HG03159 (cell line): ENCODE measurements around the gene LOXL1.

Source experiments
- ATAC-seq: cut with Tn5 transposase; IDR thresholded peaks from one replicate; pipeline ENCODE4 v1.9.1; 2021; ENCODE audit warnings: mild to moderate bottlenecking, moderate library complexity; ENCODE audit not compliant: unreplicated experiment

Gene LOXL1

DNA sequence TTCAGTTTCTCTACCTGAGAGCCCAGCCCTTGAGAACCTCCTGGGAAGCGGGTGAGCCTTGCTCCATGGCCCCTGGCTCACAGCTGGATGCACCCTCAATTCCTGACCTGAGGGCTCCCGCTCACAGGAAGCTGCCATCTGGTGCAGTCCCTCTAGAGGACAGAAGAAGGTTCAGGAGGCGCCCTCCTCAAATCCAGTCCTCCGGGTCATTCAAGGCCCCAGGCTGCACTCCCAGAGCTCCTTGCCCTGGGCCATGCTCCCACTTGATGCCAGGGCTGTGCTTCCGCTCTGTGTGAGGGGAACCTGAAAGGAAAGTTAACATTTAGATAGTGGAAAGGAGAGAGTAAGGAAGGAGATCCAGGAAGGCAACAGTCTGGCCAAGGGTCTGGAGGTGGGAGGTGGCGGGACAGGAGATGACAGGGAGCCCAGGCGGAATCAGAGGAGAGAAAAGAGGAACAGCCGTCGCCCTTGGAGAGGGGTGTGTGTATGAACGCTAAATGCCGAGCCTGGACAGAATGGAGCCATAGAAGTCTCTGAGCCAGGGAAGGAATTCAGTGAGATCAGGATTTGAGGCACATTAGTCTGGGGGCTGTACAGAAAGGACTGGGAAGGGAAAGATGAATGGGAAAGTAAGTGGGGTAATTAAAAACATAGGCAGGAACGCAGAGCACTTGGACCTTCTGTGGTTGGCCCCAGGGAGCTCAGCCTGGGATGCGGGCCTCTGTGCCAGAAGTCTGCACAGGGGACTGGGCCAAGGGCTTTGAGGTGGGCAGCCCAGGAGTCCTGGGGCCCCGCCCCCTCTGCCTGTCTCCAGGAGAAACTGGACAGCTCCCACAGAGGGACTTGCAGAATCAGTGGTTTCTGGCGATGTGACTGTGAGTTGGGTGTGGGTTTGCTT, 26.8 kb upstream of the LOXL1 start:
- no peak for ATAC-seq

- ATAC-seq = no peak
Observed at GRCh38 chr15:73900095-73900712, 26.1 kb upstream of the LOXL1 start.

DNA sequence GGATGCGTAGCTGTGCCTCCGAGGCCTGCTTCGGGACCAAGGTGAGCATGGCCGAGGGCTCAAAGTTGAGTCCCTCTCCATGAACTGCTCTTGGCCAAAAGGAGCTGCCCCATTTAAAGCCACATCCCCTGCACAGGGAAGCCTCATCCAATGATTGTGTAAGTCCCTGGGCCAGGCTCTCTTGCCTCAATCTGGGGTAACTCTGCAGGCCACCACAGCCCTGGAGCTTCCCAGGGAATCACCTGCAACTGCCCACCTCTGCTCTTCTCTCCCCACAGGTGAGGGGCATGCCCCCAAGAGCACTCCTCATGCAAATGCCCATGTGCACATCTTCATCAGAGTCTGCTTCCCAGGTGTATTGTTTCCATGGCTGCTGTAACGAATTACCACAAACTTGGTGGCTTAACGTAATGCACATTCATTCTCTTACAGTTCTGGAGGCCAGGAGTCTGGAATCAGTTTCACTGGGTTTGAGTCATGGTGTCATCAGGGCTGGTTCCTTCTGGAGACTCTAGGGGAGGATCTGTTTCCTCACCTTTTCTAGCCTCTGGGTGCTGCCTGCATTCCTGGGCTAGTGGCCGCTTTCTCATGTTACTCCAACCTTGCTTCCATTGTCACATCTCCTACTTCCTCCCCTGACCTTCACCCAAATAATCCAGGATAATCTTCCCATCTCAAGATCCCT, 25.0 kb upstream of the LOXL1 start:
- no peak for ATAC-seq

DNA sequence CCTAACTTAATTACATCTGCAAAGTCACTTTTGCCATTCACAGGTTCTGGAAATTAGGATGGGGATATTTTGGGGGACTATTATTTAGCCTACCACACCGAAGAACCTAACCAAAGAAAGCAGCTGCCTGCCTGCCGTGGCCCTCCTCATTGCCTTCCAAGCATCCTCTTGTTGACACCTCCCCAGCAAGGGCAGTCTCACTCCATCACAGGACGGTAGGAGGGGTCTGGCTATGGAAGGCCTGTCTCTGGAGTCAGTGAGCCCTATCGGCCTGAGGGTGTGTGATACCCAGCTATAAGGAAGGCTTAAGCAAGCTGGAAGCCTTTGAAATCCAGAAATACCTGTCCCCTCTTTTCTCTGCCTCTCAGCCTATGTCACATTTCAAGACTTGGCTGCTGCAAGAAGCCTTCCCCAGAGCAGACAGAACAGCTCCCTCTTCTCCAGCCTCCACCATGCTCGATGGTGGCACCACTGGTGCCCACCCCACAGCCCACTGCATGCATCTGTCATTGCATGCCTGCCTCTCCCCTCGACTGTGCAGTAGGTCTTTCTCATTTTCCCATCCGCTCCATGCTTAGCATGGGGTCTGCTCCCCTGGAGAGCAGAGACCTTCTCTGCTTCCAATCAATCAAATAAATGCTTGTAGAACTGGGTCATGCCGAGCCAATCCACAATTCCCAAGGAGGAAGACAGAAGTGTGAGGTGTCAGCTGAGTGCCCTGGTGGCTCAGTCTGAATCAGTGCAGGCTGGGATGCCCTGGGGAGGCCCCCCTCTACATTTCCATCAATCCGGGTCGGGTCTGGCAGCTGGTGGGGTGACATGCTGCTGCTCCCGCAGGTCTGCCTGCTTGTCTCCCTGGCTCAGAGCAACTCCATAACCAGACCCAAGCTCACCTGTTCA, 23.9 kb upstream of the LOXL1 start:
- no peak for ATAC-seq

DNA sequence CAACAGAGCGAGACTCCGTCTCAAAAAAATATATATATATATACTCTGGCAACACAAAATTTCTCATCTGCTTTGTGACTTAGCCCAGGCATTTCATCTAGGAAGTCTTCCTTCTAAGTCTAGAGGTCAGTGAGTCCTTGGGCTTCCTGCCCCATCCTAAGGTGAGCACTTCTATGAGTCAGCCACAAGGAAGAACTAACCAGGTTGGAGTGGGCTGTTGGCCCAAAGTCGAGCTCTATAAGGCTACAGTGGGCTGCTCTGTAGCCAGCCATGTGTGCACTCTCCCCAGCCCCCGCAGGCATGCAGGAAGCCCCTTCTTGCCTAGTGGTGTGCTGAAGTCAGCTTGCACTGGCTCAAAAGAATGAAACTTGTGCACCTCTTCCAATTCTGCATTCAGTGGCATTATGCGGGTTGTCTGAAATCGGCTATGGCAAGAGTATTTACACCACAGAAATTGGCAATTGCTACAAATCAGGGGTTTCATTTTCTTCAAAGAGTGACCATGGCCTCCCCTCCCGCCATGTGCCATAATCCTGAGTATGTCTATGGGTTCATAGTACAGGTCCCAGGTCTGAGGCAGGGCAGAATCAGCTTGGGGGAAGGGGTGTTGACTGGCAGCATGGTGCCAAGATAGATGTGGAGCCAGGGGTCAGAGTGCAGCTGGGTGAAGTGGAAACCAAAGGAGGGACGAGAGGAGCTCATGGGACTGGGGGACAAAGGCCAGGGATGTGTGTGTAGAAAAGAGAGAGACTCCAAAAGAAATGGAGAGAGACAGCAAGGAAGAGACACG, 22.0 kb upstream of the LOXL1 start:
- ATAC-seq = no peak

DNA sequence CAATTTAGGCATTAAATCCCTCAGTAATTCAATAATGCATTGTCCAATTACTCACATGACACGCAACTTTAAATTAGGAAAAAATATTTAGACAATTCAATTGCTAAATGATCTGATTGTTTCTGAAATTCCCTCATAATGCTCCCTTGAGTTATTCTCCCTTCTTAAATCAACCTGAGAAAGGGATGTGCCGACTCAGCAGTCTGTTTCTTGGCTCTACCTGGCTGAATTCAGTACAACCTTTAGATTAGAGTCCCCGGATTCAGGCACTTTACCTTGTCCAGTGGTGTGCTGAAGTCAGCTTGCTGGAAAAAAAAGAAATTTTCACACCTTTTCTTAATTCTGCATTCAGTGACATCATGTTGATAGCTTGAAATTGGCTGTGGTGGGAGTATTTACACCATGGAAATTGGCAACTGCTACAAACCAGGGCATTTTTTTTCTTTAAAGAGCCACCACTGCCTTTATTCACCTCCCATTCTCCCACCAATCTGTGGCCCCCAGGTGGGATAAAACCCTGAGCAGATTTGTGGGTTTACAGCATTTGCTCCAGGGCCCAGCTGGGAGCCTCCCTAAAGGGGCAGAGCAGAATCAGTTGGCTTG, 20.9 kb upstream of the LOXL1 start:
- ATAC-seq = no peak

DNA sequence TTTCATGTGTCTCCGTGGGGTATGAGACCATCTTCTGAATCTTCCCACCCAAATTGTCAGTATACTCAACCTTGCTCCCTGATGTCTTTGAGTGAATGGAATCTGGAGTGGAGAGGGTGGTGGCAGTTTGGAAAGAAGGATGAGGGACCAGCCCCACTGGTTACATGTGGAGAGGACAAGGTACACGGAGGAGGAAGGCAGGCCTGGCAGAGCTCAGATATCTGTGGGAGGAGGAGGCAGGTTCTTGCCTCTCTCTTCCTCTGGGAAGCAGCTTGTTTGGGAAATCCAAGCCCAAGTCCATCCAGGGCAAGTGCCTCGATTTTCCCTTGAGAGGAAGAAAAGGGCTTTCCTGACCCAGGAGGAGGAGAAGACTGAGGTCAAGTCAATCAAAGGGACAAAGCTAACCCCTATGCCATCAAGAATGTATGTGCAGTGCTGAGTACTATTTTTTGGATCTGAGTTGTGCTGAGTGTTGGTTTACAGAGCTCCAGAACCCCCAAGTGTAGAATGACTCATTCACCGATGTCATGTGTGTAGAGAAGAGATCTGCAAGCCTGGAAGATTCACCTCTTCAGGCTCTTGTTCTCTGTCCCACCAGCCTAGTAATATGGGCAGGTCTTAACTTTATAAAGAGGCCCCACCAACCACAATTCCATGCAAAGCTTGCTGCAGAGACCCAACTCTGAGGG, 19.8 kb upstream of the LOXL1 start:
- no peak for ATAC-seq

GRCh38 chr15:73907035-73907408, 19.2 kb upstream of the LOXL1 start:
- ATAC-seq = no peak

DNA sequence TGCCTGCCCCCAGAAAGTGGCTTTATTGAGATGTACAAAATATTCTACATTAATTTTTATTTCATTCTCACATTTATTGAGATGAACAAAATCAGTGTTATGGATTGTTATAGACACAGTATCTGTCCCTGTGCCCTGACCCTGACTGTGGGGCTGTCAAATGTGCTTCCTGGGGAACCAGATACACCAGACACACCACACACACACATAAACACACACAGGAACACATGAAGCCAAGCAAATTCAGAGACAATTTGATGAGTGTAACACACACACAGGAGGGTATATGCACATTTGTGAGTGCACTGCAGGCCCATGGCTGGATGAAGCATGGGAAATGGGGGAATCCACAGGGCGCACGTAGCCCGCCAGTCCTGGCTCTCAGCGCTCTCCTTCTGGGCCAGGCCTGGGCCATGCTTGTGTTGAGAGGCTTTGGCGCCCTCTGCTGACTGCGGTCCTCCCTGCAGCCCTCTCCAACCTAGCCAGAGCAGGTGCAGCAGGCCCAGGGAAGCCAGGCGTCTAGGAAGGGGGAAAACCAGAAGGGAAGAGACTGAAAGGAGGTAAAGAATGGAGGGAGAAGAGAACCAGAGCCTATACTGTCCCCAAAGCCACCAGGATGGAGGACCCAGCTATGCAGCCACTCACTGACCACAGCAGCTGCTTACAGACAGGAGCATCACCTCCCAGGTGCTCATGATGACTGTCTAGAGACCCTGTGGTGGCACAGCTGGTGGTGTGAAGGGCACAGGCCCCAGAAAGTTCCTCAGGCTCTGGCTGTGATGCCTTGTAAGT, 18.0 kb upstream of the LOXL1 start:
- peak; percentile 49 for ATAC-seq

DNA sequence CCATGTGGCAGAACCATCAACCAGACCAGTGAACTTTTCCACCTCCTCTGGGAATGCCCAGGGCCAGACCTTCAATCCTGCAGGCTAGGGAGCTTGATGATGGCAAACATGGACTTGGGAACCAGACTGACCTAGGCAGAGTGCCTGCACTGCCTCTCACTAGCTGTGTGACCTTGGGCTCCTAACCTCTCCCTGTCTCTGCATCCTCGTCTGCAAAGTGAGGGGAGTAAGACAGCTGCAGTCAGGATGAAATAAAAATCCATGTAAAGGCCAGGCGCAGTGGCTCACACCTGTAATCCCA, 17.5 kb upstream of the LOXL1 start:
- no peak for ATAC-seq

DNA sequence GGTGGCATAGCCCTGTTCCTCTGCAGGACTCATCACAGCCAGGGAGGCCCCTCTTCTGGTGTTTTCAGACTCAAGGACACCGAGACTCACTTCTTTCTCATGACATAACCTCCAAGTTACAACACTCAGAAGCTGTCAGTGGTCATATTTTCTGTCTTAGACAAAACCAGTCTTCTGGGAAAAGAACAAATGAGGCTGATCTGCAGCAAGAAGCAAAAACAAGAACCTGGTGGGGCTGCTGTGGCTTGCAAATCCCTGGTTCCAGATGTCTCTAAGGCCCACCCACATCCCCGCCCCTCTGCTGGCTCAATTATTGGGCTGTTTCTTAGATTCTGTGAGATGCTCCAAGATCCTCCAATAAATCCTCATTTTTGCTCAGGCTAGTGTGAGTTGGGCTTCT, 16.6 kb upstream of the LOXL1 start:
- ATAC-seq = no peak

- no peak for ATAC-seq
Observed at GRCh38 chr15:73910522-73911303, 15.5 kb upstream of the LOXL1 start.

GRCh38 chr15:73912030-73912596, 14.1 kb upstream of the LOXL1 start:
- no peak for ATAC-seq

DNA sequence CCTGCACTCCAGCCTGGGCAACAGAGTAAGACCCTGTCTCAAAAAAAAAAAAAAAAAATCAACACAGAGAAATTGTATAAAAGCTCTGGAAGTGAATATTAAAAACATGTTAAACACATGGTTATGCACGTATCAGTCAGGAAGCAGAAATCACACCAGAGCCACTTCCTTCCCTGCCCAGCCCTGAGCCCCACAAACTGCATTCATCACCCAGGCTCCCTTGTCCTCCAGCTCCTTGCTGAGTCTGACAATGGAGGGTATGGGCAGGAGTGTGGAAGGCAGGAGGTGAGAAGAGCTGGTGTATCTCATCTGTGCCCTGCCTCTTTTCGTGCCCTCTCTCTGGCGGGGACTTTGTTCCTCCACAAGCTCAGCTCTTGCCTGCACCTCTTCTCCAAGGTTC, 12.1 kb upstream of the LOXL1 start:
- ATAC-seq = no peak

GRCh38 chr15:73915082-73915481, 11.2 kb upstream of the LOXL1 start:
- no peak for ATAC-seq

- no peak for ATAC-seq
Observed at GRCh38 chr15:73918784-73919183, 7.5 kb upstream of the LOXL1 start.

DNA sequence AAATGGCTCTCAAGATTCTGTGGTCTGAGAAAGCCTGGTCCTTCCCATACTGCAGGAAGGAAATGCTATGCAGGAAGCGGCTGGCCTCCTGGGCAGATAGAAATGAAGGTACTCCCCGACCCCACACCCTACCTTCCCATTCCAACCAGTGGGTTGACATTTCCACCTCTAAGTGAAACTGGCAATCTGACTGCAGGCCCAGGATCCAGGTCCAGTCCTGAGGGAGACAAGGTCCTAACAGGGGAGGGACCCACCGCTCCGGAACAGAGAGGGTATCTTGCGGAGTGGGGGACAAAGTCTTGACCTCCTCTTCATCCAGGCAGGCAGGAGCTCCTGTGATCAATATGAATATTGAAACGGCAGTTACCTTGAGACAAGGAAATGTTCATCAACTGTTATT, 6.6 kb upstream of the LOXL1 start:
- ATAC-seq = no peak
